ENCODE measurements around the gene FOXM1.
A peak's percentile ranks its signal among the peaks of the same experiment; 100 is the strongest.
"Not testable (repeated sequence)": the region's sequence is repeated elsewhere in the genome, so short reads cannot be mapped to it uniquely, and the experiment has no call there.

FOXM1 gene

DNA sequence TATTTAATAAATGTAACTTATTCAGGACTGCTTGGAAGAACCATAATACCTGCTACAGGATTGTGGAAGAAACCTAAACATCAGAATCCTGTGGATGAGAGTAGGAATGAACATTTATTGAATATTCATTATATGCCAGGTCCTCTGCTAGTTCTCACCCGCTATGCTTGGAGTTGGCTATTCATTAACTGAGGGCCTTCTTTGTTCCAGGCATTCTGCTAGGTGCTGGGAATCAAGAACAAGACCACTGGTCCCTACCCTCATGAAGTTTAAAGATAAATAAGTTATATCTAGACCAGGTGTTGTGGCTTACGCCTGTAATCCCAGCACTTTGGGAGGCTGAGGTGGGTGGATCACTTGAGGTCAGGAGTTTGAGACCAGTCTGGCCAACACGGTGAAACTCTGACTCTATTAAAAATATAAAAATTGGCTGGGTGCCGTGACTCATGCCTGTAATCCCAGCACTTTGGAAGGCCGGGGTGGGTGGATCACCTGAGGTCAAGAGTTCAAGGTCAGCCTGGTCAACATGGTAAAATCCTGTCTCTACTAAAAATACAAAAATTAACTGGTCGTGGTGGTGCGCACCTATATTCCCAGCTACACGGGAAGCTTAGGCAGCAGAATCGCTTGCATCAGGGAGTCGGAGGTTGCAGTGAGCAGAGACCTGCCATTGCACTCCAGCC is 9.9 kb upstream of the FOXM1 start:
- Histone ChIP-seq H3K27me3 (ENCODE audit: control insufficient read depth in 2 of 2, insufficient read depth in 2 of 2, low read length in 2 of 2) (no peaks in the 10 kb centered on the region), H3K4me1 (ENCODE audit: control insufficient read depth in 2 of 2, insufficient read depth in 2 of 2, low read length in 2 of 2) (peaks cover 3 to 6% of the 10 kb centered on the region in 2 donors), H3K36me3 (ENCODE audit: control insufficient read depth in 2 of 2, insufficient read depth in 2 of 2, low read length in 2 of 2) (peaks cover 5 to 8% of the 10 kb centered on the region in 2 donors), H3K4me3 (ENCODE audit: low read length in 2 of 2) (no peak overlapping the region), H3K27ac (ENCODE audit: low read depth in 2 of 2, low read length in 2 of 2) (no peak overlapping the region), H3K9ac (ENCODE audit: low read depth in 1 of 2, low read length in 2 of 2) (no peak overlapping the region), H3K9me3 (ENCODE audit: control insufficient read depth in 2 of 2, low read length in 2 of 2) (no peaks in the 10 kb centered on the region)

DNA sequence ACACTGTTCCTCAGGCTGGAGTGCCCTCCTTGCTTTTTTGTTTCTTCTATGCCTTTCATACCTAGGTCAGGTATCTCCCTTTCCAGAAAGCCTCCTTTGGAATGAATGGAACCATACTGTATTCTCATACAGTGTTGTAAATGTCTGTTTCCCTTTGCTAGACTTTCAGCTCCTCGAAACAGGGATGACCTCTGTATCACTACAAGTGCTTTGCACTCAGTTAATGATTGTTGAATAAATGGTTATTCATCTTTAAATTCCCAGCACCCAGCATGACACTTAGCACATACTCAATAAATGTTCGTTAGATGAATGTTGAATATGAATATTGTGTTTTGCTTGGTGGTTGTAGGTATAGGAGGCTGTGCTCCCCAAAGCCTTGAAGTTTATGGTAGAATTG is 7.8 kb upstream of the FOXM1 start:
- H3K9ac ChIP-seq (ENCODE audit: low read depth in 1 of 2, low read length in 2 of 2) = no peak overlapping the region
- H3K36me3 ChIP-seq (ENCODE audit: control insufficient read depth in 2 of 2, insufficient read depth in 2 of 2, low read length in 2 of 2) = peaks cover 5 to 8% of the 10 kb centered on the region in 2 donors
- no peak overlapping the region for H3K27ac ChIP-seq (ENCODE audit: low read depth in 2 of 2, low read length in 2 of 2)
- H3K27me3 ChIP-seq (ENCODE audit: control insufficient read depth in 2 of 2, insufficient read depth in 2 of 2, low read length in 2 of 2) = no peaks in the 10 kb centered on the region
- H3K4me3 ChIP-seq (ENCODE audit: low read length in 2 of 2) = no peak overlapping the region
- H3K9me3 ChIP-seq (ENCODE audit: control insufficient read depth in 2 of 2, low read length in 2 of 2) = no peaks in the 10 kb centered on the region
- H3K4me1 ChIP-seq (ENCODE audit: control insufficient read depth in 2 of 2, insufficient read depth in 2 of 2, low read length in 2 of 2) = no peaks in the 10 kb centered on the region

DNA sequence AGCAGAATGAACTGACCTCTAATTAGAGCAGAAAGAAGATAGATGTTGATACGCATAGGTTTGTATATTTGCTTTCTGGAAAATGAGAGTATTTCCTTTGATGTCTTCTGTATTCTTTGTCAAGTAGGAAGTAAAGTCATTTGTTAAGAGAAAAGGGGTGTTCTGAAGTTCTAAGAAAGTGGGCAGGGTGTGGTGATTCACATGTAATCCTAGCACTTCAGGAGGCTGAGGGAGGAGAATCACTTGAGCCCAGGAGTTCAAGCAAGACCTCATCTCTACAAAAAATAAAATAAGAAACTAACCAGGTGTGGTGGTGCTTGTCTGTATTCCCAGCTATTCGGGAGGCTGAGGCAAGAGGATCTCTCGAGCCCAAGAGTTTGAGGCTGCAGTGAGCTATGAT is 2.9 kb upstream of the FOXM1 start:
- Histone ChIP-seq H3K36me3 (ENCODE audit: control insufficient read depth in 2 of 2, insufficient read depth in 2 of 2, low read length in 2 of 2) (no peaks in the 10 kb centered on the region), H3K4me1 (ENCODE audit: control insufficient read depth in 2 of 2, insufficient read depth in 2 of 2, low read length in 2 of 2) (peaks cover 13 to 16% of the 10 kb centered on the region in 2 donors), H3K9me3 (ENCODE audit: control insufficient read depth in 2 of 2, low read length in 2 of 2) (no peaks in the 10 kb centered on the region), H3K4me3 (ENCODE audit: low read length in 2 of 2) (no peak overlapping the region), H3K27ac (ENCODE audit: low read depth in 2 of 2, low read length in 2 of 2) (no peak overlapping the region), H3K9ac (ENCODE audit: low read depth in 1 of 2, low read length in 2 of 2) (no peak overlapping the region), H3K27me3 (ENCODE audit: control insufficient read depth in 2 of 2, insufficient read depth in 2 of 2, low read length in 2 of 2) (no peaks in the 10 kb centered on the region)

DNA sequence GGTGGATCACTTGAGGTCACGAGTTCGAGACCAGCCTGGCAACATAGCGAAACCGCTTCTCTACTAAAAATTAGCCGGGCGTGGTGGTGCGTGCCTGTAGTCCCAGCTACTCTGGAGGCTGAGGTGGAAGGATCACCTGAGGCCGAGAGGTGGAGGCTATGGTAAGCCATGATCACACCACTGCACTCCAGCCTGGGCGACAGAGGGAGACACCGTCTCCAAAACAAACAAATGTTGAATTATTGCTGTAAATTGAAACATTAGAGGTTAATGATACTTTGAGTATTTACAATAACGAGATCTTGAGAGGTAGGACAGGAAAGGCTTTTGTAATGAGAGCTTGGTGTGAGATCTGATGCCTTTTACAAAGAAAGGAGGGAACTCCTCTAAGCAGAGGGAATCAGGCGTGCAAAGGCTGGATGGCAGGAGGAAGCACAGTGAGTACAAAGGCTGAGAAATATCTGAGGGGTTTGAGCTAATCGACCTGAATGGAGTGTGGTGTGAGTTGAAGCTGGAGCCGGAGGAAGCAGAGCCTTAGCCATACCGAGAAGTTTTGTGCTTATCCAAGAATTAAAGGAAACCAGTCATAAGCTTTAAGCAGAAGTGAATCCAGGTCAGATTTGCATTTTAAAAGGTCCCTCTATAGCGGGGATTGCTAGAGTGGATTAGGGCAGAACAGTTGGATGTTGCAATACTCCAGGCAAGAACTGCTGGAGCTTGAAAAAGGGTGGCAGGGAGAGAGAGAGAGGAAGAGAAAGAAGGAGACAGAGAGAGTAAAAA is 1.2 kb upstream of the FOXM1 start:
- Histone ChIP-seq H3K4me1 (ENCODE audit: control insufficient read depth in 2 of 2, insufficient read depth in 2 of 2, low read length in 2 of 2) (peaks cover 13 to 16% of the 10 kb centered on the region in 2 donors), H3K27me3 (ENCODE audit: control insufficient read depth in 2 of 2, insufficient read depth in 2 of 2, low read length in 2 of 2) (no peaks in the 10 kb centered on the region), H3K27ac (ENCODE audit: low read depth in 2 of 2, low read length in 2 of 2) (peak overlapping the region; percentile 94), H3K36me3 (ENCODE audit: control insufficient read depth in 2 of 2, insufficient read depth in 2 of 2, low read length in 2 of 2) (no peaks in the 10 kb centered on the region), H3K9ac (ENCODE audit: low read depth in 1 of 2, low read length in 2 of 2) (peak overlapping the region in 1 of 2 donors; percentile 95), H3K9me3 (ENCODE audit: control insufficient read depth in 2 of 2, low read length in 2 of 2) (no peaks in the 10 kb centered on the region), H3K4me3 (ENCODE audit: low read length in 2 of 2) (peak overlapping the region; percentile 95 to 99)

DNA sequence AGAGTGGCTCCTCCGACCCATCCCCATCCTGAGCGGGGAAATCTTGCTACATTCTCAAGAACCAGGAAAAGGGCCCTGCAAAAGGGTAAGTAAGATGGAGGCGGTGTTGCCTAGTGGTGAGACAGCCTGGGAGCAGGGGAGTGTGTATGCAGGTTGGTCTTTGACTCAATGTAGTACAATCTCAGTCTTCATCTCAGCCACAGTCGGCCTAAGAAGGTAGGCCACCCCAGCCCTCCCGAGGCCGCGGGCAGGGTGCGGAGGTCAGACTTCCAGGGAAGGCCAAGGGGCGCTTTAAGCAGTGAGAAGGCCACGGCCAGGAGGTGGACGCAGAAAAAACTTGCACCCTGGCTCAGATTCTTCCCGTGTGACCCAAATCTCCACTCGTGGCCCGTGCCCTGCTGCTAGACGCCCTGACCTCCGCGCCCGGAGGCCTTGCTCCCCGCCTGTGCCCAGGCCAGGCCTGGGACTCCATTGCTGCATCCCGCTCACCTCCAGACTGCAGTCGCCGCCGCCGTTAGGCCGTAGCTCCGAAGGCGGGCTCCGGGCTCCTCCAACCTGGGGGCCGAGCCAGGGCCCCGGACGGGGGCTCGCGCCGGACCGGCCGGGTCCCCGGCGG is 435 bp downstream of the FOXM1 start:
- H3K27me3 ChIP-seq (ENCODE audit: control insufficient read depth in 2 of 2, insufficient read depth in 2 of 2, low read length in 2 of 2) = no peaks in the 10 kb centered on the region
- H3K4me3 ChIP-seq (ENCODE audit: low read length in 2 of 2) = peak overlapping the region; percentile 77 to 95
- peak overlapping the region; percentile 56 to 73 for H3K9ac ChIP-seq (ENCODE audit: low read depth in 1 of 2, low read length in 2 of 2)
- no peaks in the 10 kb centered on the region for H3K36me3 ChIP-seq (ENCODE audit: control insufficient read depth in 2 of 2, insufficient read depth in 2 of 2, low read length in 2 of 2)
- peaks cover 13 to 16% of the 10 kb centered on the region in 2 donors for H3K4me1 ChIP-seq (ENCODE audit: control insufficient read depth in 2 of 2, insufficient read depth in 2 of 2, low read length in 2 of 2)
- no peaks in the 10 kb centered on the region for H3K9me3 ChIP-seq (ENCODE audit: control insufficient read depth in 2 of 2, low read length in 2 of 2)
- peak overlapping the region; percentile 74 to 94 for H3K27ac ChIP-seq (ENCODE audit: low read depth in 2 of 2, low read length in 2 of 2)

DNA sequence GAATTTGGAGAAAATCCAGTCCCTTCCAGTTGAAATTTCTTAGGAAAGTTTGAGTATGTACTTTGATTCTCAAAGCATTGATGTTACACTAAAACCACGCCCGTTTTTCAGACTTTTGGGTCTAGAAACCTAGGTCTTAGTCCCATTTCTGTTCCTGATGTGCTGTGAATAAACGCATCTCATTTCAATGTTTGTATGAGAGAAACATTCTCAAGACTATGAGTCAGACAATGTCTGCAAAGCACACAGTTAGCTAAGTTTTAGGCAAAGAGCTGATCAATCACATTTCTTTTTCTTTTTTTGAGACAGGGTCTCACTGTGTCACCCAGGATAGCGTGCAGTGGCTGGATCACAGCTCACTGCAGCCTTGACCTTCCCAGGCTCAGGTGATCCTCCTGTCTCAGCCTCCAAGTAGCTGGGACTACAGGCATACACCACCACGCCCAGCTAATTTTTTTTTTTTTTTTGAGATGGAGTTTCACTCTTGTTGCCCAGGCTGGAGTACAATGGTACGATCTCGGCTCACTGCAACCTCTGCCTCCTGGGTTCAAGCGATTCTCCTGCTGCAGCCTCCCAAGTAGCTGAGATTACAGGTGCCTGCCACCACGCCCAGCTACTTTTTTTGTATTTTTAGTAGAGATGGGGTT is 7.9 kb downstream of the FOXM1 start:
- not testable (repeated sequence) for H3K27me3 ChIP-seq (ENCODE audit: control insufficient read depth in 2 of 2, insufficient read depth in 2 of 2, low read length in 2 of 2); H3K36me3 ChIP-seq (ENCODE audit: control insufficient read depth in 2 of 2, insufficient read depth in 2 of 2, low read length in 2 of 2)

GRCh38 chr12:2864198-2864597 is 12.8 kb downstream of the FOXM1 start:
- Histone ChIP-seq H3K4me1 (ENCODE audit: control insufficient read depth in 2 of 2, insufficient read depth in 2 of 2, low read length in 2 of 2) (no peaks in the 10 kb centered on the region), H3K9me3 (ENCODE audit: control insufficient read depth in 2 of 2, low read length in 2 of 2) (no peaks in the 10 kb centered on the region), H3K27me3 (ENCODE audit: control insufficient read depth in 2 of 2, insufficient read depth in 2 of 2, low read length in 2 of 2) (no peaks in the 10 kb centered on the region), H3K27ac (ENCODE audit: low read depth in 2 of 2, low read length in 2 of 2) (no peak overlapping the region), H3K36me3 (ENCODE audit: control insufficient read depth in 2 of 2, insufficient read depth in 2 of 2, low read length in 2 of 2) (peaks cover 0 to 2% of the 10 kb centered on the region in 2 donors), H3K4me3 (ENCODE audit: low read length in 2 of 2) (no peak overlapping the region), H3K9ac (ENCODE audit: low read depth in 1 of 2, low read length in 2 of 2) (no peak overlapping the region)

More for the DNA sequence above, 7.9 kb downstream of the FOXM1 start:
- not testable (repeated sequence) for H3K4me3 ChIP-seq (ENCODE audit: low read length in 2 of 2); H3K27ac ChIP-seq (ENCODE audit: low read depth in 2 of 2, low read length in 2 of 2); H3K9ac ChIP-seq (ENCODE audit: low read depth in 1 of 2, low read length in 2 of 2); H3K4me1 ChIP-seq (ENCODE audit: control insufficient read depth in 2 of 2, insufficient read depth in 2 of 2, low read length in 2 of 2); H3K9me3 ChIP-seq (ENCODE audit: control insufficient read depth in 2 of 2, low read length in 2 of 2)

DNA sequence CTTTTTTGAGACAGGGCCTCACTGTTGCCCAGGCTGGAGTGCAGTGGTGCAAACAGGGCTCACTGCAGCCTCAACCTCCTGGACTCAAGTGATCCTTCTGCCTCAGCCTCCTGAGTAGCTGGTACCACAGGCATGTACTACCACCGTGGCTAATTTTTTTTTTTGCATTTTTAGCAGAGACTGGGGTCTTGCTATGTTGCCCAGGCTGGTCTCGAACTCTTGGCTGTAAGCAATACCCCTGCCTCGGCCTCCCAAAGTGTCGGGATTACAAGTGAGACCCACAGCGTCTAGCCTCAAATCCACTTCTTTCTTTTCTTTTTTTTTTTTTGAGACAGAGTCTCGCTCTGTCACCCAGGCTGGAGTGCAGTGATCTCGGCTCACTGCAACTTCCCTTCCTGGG is 13.6 kb downstream of the FOXM1 start:
- not testable (repeated sequence) for H3K4me1 ChIP-seq (ENCODE audit: control insufficient read depth in 2 of 2, insufficient read depth in 2 of 2, low read length in 2 of 2); H3K9ac ChIP-seq (ENCODE audit: low read depth in 1 of 2, low read length in 2 of 2); H3K27me3 ChIP-seq (ENCODE audit: control insufficient read depth in 2 of 2, insufficient read depth in 2 of 2, low read length in 2 of 2); H3K9me3 ChIP-seq (ENCODE audit: control insufficient read depth in 2 of 2, low read length in 2 of 2); H3K27ac ChIP-seq (ENCODE audit: low read depth in 2 of 2, low read length in 2 of 2); H3K4me3 ChIP-seq (ENCODE audit: low read length in 2 of 2); H3K36me3 ChIP-seq (ENCODE audit: control insufficient read depth in 2 of 2, insufficient read depth in 2 of 2, low read length in 2 of 2)

DNA sequence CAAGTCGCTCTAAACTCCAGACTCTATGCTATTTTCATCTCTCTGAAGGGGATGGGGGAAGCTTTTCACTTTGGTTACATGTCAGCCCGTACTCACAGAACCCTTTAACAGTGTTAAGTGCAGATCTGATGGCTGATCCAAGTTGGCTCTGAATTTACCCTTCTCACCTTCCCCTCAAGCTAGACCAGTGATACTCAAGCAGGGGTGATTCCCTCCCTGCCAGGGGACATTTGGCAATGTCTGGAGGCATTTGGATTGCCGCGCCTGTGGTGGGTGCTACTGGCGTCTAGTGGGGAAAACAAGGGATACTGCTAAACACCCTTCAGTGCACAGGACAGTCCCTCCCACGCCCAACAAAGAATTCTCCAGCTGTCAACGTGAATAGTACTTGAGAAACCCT is 14.1 kb downstream of the FOXM1 start:
- Histone ChIP-seq H3K36me3 (ENCODE audit: control insufficient read depth in 2 of 2, insufficient read depth in 2 of 2, low read length in 2 of 2) (peaks cover 2 to 6% of the 10 kb centered on the region in 2 donors), H3K4me3 (ENCODE audit: low read length in 2 of 2) (no peak overlapping the region), H3K27me3 (ENCODE audit: control insufficient read depth in 2 of 2, insufficient read depth in 2 of 2, low read length in 2 of 2) (no peaks in the 10 kb centered on the region), H3K27ac (ENCODE audit: low read depth in 2 of 2, low read length in 2 of 2) (no peak overlapping the region), H3K4me1 (ENCODE audit: control insufficient read depth in 2 of 2, insufficient read depth in 2 of 2, low read length in 2 of 2) (no peaks in the 10 kb centered on the region), H3K9me3 (ENCODE audit: control insufficient read depth in 2 of 2, low read length in 2 of 2) (no peaks in the 10 kb centered on the region), H3K9ac (ENCODE audit: low read depth in 1 of 2, low read length in 2 of 2) (no peak overlapping the region)

- Histone ChIP-seq H3K4me3 (ENCODE audit: low read length in 2 of 2) (no peak overlapping the region), H3K9me3 (ENCODE audit: control insufficient read depth in 2 of 2, low read length in 2 of 2) (no peaks in the 10 kb centered on the region), H3K4me1 (ENCODE audit: control insufficient read depth in 2 of 2, insufficient read depth in 2 of 2, low read length in 2 of 2) (peaks cover 0 to 6% of the 10 kb centered on the region in 2 donors), H3K27ac (ENCODE audit: low read depth in 2 of 2, low read length in 2 of 2) (no peak overlapping the region), H3K27me3 (ENCODE audit: control insufficient read depth in 2 of 2, insufficient read depth in 2 of 2, low read length in 2 of 2) (no peaks in the 10 kb centered on the region), H3K36me3 (ENCODE audit: control insufficient read depth in 2 of 2, insufficient read depth in 2 of 2, low read length in 2 of 2) (peaks cover 2 to 11% of the 10 kb centered on the region in 2 donors), H3K9ac (ENCODE audit: low read depth in 1 of 2, low read length in 2 of 2) (no peak overlapping the region)
These were observed 16.8 kb downstream of the FOXM1 start for GRCh38 chr12:2860170-2860569.
